Activated CD4-positive, alpha-beta memory T cell treated with anti-CD3 and anti-CD28 coated beads, Interleukin-2, amount 10 ng/mL, durations not matched to agents 7 days and 5 days (primary cell): ENCODE results near the gene EEIG1. TPM values are rescaled to one million over a fixed set of nuclear protein-coding genes. Genes with fewer than 3 reads are reported as not detected.

Experiments used
- CTCF ChIA-PET: fragments of 350-600 bp; sonication (Branson Sonifier 250); formaldehyde crosslinking; loops from one replicate; lab custom pipeline; 2021; ENCODE audit warnings: antibody characterized with exemption, inconsistent platforms; lab: Charles Lee
- POLR2A ChIA-PET: fragments of 350-600 bp; sonication (Branson Sonifier 250); formaldehyde crosslinking; loops from one replicate; lab custom pipeline; 2021; ENCODE audit warnings: antibody characterized with exemption; lab: Charles Lee
- DNase-seq: peaks from one replicate; pipeline ENCODE4 v3.0.0-alpha.2; 2020
- H3K27ac Mint-ChIP-seq: one replicate; pipeline ENCODE4 v1.8.0; 2021; ENCODE audit warnings: mild to moderate bottlenecking, mixed read lengths
- H3K27me3 Mint-ChIP-seq: one replicate; pipeline ENCODE4 v1.8.0; 2021; ENCODE audit warnings: mixed read lengths
- H3K36me3 Mint-ChIP-seq: one replicate; pipeline ENCODE4 v1.8.0; 2021; ENCODE audit warnings: low read depth, mixed read lengths
- H3K4me1 Mint-ChIP-seq: one replicate; pipeline ENCODE4 v1.8.0; 2021; ENCODE audit warnings: mixed read lengths
- H3K4me3 Mint-ChIP-seq: one replicate; pipeline ENCODE4 v1.8.0; 2021; ENCODE audit warnings: mild to moderate bottlenecking, mixed read lengths
- H3K9me3 Mint-ChIP-seq: one replicate; pipeline ENCODE4 v1.8.0; 2021; ENCODE audit warnings: mixed read lengths
- total RNA-seq, 2 experiments: library from RNA; stranded (reverse); gene quantifications; one replicate each; pipeline ENCODE4 v1.2.3, GENCODE V29; 2021

Gene EEIG1
- total RNA-seq, 2 experiments from 2014 or later = 212 to 218 TPM

DNA sequence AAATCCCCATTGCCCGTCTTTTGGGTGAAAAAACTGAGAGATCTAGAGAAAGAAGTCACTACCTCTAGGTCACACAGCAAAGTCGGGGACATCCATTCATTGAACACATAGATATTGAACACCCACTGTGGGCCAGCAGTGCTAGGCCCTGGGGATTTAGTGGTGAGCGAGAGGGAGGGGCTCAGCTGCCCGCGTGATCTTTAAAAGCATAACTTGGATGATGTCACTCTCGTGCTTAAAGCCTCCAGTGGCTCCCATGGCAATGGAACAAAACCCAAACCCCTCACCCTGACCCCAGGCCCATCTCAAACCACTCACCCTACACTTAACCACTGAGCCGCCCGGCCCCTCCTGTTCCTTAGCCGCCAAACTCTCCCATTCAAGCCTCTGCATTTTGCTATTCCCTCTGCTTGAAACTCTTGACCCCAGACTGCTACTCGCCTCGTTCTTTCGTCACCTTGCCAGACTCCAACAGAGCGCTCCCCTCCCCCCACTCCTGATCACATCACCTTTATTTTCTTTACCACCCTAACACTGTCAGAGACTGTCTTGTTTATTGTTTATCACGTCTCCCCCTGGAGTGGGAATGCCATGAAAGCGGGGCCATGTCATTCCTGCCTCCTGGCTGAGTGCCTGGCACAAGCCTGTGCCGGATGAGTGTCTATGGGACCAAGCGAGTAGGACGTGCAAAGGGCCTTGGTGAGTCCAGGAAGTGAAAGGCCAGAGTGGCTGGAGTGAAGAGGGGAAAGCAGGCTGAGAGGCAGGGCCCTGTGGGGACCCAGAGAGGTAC lies 49.5 kb downstream of the EEIG1 start:
- DNase-seq = no peak
- Mint-ChIP-seq H3K4me3 (peak overlapping the region; percentile 65), H3K4me1 (peaks cover 68% of the 10 kb centered on the region), H3K27ac (no peak overlapping the region), H3K27me3 (peaks cover 9% of the 10 kb centered on the region), H3K9me3 (no peaks in the 10 kb centered on the region), H3K36me3 (peaks cover 23% of the 10 kb centered on the region)
- POLR2A ChIA-PET = interaction anchor here (0.5 to 1.6 kb wide), 5 partner anchors 15 to 174 kb away, joined by 3 to 7 read pairs (median 5); partner anchors contain the start of gene ST6GALNAC4
- CTCF ChIA-PET = interaction anchor here (0.8 to 1.5 kb wide), 3 partner anchors 10 to 186 kb away, joined by 3 to 4 read pairs (median 4); no protein-coding TSS in a partner anchor

Other genes starting within 250 kb of the EEIG1 start
- gene TOR2A, start 245.7 kb downstream of the EEIG1 start, total RNA-seq = 10 to 100 TPM; 20.6 to 23.3 TPM
- 10 to 100 TPM; 80.8 to 81.9 TPM for gene SH2D3C, start 202.3 kb downstream of the EEIG1 start, total RNA-seq
- gene CDK9, start 195.0 kb downstream of the EEIG1 start, total RNA-seq = 100 to 1,000 TPM; 112 to 115 TPM
- gene FPGS, start 178.1 kb downstream of the EEIG1 start, total RNA-seq = 10 to 100 TPM; 65.6 to 65.8 TPM
- gene ENG, start 126.3 kb downstream of the EEIG1 start, total RNA-seq = 10 to 100 TPM; 13.1 to 14.1 TPM
- 10 to 100 TPM; 80.9 to 81.9 TPM for gene AK1, start 103.3 kb downstream of the EEIG1 start, total RNA-seq
- 100 to 1,000 TPM; 141 to 146 TPM for gene ST6GALNAC6, start 81.4 kb downstream of the EEIG1 start, total RNA-seq
- gene ST6GALNAC4, start 63.9 kb downstream of the EEIG1 start, total RNA-seq = 10 to 100 TPM; 19.4 to 21.5 TPM
- gene PIP5KL1, start 50.2 kb downstream of the EEIG1 start, total RNA-seq = 1 to 10 TPM; 1.5 to 1.9 TPM
- gene DPM2, start 43.1 kb downstream of the EEIG1 start, total RNA-seq = 10 to 100 TPM; 48.2 TPM
- 10 to 100 TPM; 12.0 to 14.1 TPM for gene NAIF1, start 86.3 kb upstream of the EEIG1 start, total RNA-seq
- gene SLC25A25, start 87.2 kb upstream of the EEIG1 start, total RNA-seq = 10 to 100 TPM; 21.3 to 22.2 TPM
- gene PTGES2, start 146.7 kb upstream of the EEIG1 start, total RNA-seq = 10 to 100 TPM; 35.6 to 38.1 TPM
- gene LCN2, start 168.5 kb upstream of the EEIG1 start, total RNA-seq = not detected
- gene BBLN, start 179.3 kb upstream of the EEIG1 start, total RNA-seq = 10 to 100 TPM; 91.3 to 94.1 TPM
- 100 to 1,000 TPM; 112 to 116 TPM for gene CIZ1, start 210.6 kb upstream of the EEIG1 start, total RNA-seq
- under 1 TPM; 0.30 to 0.40 TPM for gene DNM1, start 222.4 kb upstream of the EEIG1 start, total RNA-seq